Liver (tissue), 9 donors: ENCODE measurements around the gene MYO1B. TPM values are rescaled to one million over a fixed set of nuclear protein-coding genes. Genes with fewer than 3 reads are reported as not detected.

Source experiments
- DNase-seq: peaks from one replicate; pipeline ENCODE4 v3.0.0-alpha.2; 2017; ENCODE audit warnings: low spot score
- H3K27ac ChIP-seq, 2 donors: one replicate each; pipeline ENCODE4 v1.7.0; 2013; ENCODE audit warnings: inconsistent platforms in 2 of 2, low read length in 2 of 2, control low read depth in 1 of 2, low read depth in 1 of 2, mild to moderate bottlenecking in 1 of 2
- H3K27me3 ChIP-seq, 4 donors: one replicate each; pipeline versions ENCODE4 v1.6.1 to v1.7.0; 2013; ENCODE audit warnings: low read length in 3 of 4, inconsistent platforms in 1 of 4, mild to moderate bottlenecking in 1 of 4, moderate library complexity in 1 of 4; ENCODE audit not compliant: control insufficient read depth in 4 of 4, insufficient read depth in 4 of 4
- H3K36me3 ChIP-seq, 4 donors: one replicate each; pipeline versions ENCODE4 v1.6.1 to v1.7.0; 2013; ENCODE audit warnings: low read length in 3 of 4, mild to moderate bottlenecking in 3 of 4, low read depth in 1 of 4, moderate library complexity in 1 of 4; ENCODE audit not compliant: control insufficient read depth in 4 of 4, insufficient read depth in 3 of 4
- H3K4me1 ChIP-seq, 4 donors: one replicate each; pipeline versions ENCODE4 v1.6.1 to v1.7.0; 2013; ENCODE audit warnings: low read length in 3 of 4, mild to moderate bottlenecking in 3 of 4, moderate library complexity in 1 of 4; ENCODE audit not compliant: control insufficient read depth in 4 of 4, insufficient read depth in 4 of 4
- H3K4me3 ChIP-seq, 3 donors: one replicate each; pipeline versions ENCODE4 v1.6.1 to v1.7.0; 2013; ENCODE audit warnings: low read length in 3 of 3, control low read depth in 1 of 3, low read depth in 1 of 3, mild to moderate bottlenecking in 1 of 3
- H3K9ac ChIP-seq, 2 donors: one replicate each; pipeline ENCODE4 v1.7.0; 2013; ENCODE audit warnings: low read length in 2 of 2, mild to moderate bottlenecking in 2 of 2, moderate library complexity in 2 of 2, control low read depth in 1 of 2, low read depth in 1 of 2
- H3K9me3 ChIP-seq, 4 donors: one replicate each; pipeline versions ENCODE4 v1.6.1 to v1.7.0; 2013; ENCODE audit warnings: low read length in 3 of 4; ENCODE audit not compliant: control insufficient read depth in 4 of 4
- EGR1 ChIP-seq, 2 donors: IDR thresholded peaks; 2 replicates each; pipeline ENCODE4 v1.6.1; 2016 to 2018; ENCODE audit warnings: antibody characterized with exemption in 2 of 2, low read depth in 2 of 2
- FOXA1 ChIP-seq: IDR thresholded peaks from 2 replicates; pipeline ENCODE4 v1.6.1; 2016; ENCODE audit warnings: antibody characterized with exemption
- GABPA ChIP-seq, 2 donors: IDR thresholded peaks in 1 of 2; conservative IDR thresholded peaks in 1 of 2; 2 replicates each; pipeline ENCODE4 v1.6.1; 2016; ENCODE audit warnings: antibody characterized with exemption in 2 of 2, mild to moderate bottlenecking in 1 of 2, moderate library complexity in 1 of 2
- HNF4A ChIP-seq, 2 donors: conservative IDR thresholded peaks; 2 replicates each; pipeline ENCODE4 v1.6.1; 2016; ENCODE audit warnings: antibody characterized with exemption in 2 of 2, mild to moderate bottlenecking in 2 of 2
- HNF4G ChIP-seq: IDR thresholded peaks from 2 replicates; pipeline ENCODE4 v1.6.1; 2016; ENCODE audit warnings: antibody characterized with exemption
- JUND ChIP-seq, 2 donors: IDR thresholded peaks; 2 replicates each; pipeline ENCODE4 v1.6.1; 2016; ENCODE audit warnings: antibody characterized with exemption in 2 of 2
- NR2F2 ChIP-seq: IDR thresholded peaks from 2 replicates; pipeline ENCODE4 v1.6.1; 2016; ENCODE audit warnings: antibody characterized with exemption
- RAD21 ChIP-seq, 2 donors: IDR thresholded peaks; 2 replicates each; pipeline ENCODE4 v1.6.1; 2016; ENCODE audit warnings: antibody characterized with exemption in 2 of 2, mild to moderate bottlenecking in 2 of 2
- RXRA ChIP-seq, 2 donors: IDR thresholded peaks; 2 replicates each; pipeline ENCODE4 v1.6.1; 2017 to 2018; ENCODE audit warnings: antibody characterized with exemption in 2 of 2, mild to moderate bottlenecking in 1 of 2
- SP1 ChIP-seq: IDR thresholded peaks from 2 replicates; pipeline ENCODE4 v1.6.1; 2018; ENCODE audit warnings: antibody characterized with exemption, mild to moderate bottlenecking
- TAF1 ChIP-seq: conservative IDR thresholded peaks from 2 replicates; pipeline ENCODE4 v1.6.1; 2016; ENCODE audit warnings: antibody characterized with exemption, mild to moderate bottlenecking
- YY1 ChIP-seq: IDR thresholded peaks from 2 replicates; pipeline ENCODE4 v1.6.1; 2016; ENCODE audit warnings: antibody characterized with exemption, mild to moderate bottlenecking
- WGBS: extraction: QIAGEN DNeasy Blood & Tissue Kit; methylation state at CpG from one replicate; pipeline ENCODE4 v1.1.7; 2013; 5-methylcytosine and 5-hydroxymethylcytosine counted together
- polyA plus RNA-seq, 2 donors: library from polyadenylated mRNA; stranded (reverse) in 1 of 2; unstranded in 1 of 2; fragments of 200-250 nt in 1 of 2; fragments of >200 nt in 1 of 2; fragmentation: Nextera tagmentation in 1 of 2; extraction: Ambion mirVana in 1 of 2; gene quantifications; one replicate each; pipeline versions ENCODE4 v1.2.1 to v1.2.3, GENCODE V29; 2013 to 2015
- total RNA-seq, 2 donors: library from RNA; depleted of rRNA; stranded (reverse); fragments of >200 nt; gene quantifications; one replicate each; pipeline ENCODE4 v1.2.3, GENCODE V29; 2014
- TF ChIP-seq, protein P1 (sequence below): IDR thresholded peaks from 2 replicates; pipeline ENCODE4 v1.6.1; 2016; ENCODE audit warnings: antibody characterized with exemption
- TF ChIP-seq, protein P2 (sequence below): fragments of 150-350 bp; IDR thresholded peaks from 2 replicates; pipeline ENCODE4 v1.5.1; 2017; ENCODE audit warnings: improper control_type of control experiment, low read depth, low read length; ENCODE audit not compliant: missing input control
- TF ChIP-seq, protein P3 (sequence below): IDR thresholded peaks from 2 replicates; pipeline ENCODE4 v1.6.1; 2016; ENCODE audit warnings: antibody characterized with exemption
- TF ChIP-seq, protein P4 (sequence below): IDR thresholded peaks from 2 replicates; pipeline ENCODE4 v1.6.1; 2016; ENCODE audit warnings: antibody characterized with exemption, mild to moderate bottlenecking
- donor health status: healthy.
- donor health status: healthy.
- donor health status: healthy.
- donor health status: healthy.
- donor health status: healthy.

The MYO1B gene
- total and polyA plus RNA-seq, 4 donors, result 66.5 to 434 (median 117) TPM

DNA sequence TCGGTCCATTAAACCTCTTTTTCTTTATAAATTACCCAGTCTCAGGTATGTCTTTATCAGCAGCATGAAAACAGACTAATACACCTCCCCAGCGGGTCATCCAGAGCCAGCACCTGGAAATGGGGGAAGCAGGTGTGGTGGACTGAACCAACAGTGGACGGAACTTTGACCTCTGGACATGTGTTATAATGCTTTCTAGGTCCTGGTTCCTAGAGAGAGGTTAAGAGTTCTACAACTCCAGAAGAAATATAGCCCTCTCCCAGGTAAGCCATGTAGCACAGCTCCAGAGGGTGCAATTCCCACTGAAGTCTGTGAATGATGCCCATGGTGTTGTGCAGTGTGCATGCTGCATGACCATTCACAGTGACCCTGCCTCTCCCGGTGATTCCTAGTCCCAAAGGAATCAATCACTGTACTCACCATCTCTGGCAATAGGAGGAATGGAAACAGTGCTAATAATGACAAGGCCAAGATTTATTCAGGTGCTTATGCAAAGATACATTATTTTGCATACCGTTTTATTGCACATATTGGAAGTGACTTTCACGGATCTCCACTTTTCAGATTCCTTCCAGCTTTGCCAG is 45.2 kb upstream of the MYO1B start:
- no peak overlapping the region for H3K9ac ChIP-seq
- no peaks in the 10 kb centered on the region for H3K27me3 ChIP-seq
- H3K36me3 ChIP-seq, result no peaks in the 10 kb centered on the region
- H3K9me3 ChIP-seq, result no peaks in the 10 kb centered on the region
- 90% methylated on average over 6 of the region's 6 CpGs for WGBS
- H3K4me3 ChIP-seq, result no peak overlapping the region
- peaks cover 0 to 2% (median 0%) of the 10 kb centered on the region in 4 donors for H3K4me1 ChIP-seq
- TF ChIP-seq, protein P1, sequence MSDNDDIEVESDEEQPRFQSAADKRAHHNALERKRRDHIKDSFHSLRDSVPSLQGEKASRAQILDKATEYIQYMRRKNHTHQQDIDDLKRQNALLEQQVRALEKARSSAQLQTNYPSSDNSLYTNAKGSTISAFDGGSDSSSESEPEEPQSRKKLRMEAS, result no peak
- TF ChIP-seq, protein P2, sequence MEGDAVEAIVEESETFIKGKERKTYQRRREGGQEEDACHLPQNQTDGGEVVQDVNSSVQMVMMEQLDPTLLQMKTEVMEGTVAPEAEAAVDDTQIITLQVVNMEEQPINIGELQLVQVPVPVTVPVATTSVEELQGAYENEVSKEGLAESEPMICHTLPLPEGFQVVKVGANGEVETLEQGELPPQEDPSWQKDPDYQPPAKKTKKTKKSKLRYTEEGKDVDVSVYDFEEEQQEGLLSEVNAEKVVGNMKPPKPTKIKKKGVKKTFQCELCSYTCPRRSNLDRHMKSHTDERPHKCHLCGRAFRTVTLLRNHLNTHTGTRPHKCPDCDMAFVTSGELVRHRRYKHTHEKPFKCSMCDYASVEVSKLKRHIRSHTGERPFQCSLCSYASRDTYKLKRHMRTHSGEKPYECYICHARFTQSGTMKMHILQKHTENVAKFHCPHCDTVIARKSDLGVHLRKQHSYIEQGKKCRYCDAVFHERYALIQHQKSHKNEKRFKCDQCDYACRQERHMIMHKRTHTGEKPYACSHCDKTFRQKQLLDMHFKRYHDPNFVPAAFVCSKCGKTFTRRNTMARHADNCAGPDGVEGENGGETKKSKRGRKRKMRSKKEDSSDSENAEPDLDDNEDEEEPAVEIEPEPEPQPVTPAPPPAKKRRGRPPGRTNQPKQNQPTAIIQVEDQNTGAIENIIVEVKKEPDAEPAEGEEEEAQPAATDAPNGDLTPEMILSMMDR, result no peak
- TF ChIP-seq, protein P3, sequence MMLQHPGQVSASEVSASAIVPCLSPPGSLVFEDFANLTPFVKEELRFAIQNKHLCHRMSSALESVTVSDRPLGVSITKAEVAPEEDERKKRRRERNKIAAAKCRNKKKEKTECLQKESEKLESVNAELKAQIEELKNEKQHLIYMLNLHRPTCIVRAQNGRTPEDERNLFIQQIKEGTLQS, result no peak
- TF ChIP-seq RXRA (IDR thresholded peaks at IDR 0.05) (no peak), JUND (IDR thresholded peaks at IDR 0.05) (no peak), FOXA1 (no peak), HNF4A (conservative IDR thresholded peaks at IDR 0.05) (no peak), YY1 (no peak), GABPA (IDR thresholded peaks at IDR 0.05 in 1 of 2, conservative IDR thresholded peaks at IDR 0.05 in 1 of 2) (no peak), TAF1 (no peak), EGR1 (IDR thresholded peaks at IDR 0.05; ENCODE audit: low read depth in 2 of 2) (no peak), SP1 (no peak), HNF4G (no peak), NR2F2 (no peak)
- TF ChIP-seq, protein P4, sequence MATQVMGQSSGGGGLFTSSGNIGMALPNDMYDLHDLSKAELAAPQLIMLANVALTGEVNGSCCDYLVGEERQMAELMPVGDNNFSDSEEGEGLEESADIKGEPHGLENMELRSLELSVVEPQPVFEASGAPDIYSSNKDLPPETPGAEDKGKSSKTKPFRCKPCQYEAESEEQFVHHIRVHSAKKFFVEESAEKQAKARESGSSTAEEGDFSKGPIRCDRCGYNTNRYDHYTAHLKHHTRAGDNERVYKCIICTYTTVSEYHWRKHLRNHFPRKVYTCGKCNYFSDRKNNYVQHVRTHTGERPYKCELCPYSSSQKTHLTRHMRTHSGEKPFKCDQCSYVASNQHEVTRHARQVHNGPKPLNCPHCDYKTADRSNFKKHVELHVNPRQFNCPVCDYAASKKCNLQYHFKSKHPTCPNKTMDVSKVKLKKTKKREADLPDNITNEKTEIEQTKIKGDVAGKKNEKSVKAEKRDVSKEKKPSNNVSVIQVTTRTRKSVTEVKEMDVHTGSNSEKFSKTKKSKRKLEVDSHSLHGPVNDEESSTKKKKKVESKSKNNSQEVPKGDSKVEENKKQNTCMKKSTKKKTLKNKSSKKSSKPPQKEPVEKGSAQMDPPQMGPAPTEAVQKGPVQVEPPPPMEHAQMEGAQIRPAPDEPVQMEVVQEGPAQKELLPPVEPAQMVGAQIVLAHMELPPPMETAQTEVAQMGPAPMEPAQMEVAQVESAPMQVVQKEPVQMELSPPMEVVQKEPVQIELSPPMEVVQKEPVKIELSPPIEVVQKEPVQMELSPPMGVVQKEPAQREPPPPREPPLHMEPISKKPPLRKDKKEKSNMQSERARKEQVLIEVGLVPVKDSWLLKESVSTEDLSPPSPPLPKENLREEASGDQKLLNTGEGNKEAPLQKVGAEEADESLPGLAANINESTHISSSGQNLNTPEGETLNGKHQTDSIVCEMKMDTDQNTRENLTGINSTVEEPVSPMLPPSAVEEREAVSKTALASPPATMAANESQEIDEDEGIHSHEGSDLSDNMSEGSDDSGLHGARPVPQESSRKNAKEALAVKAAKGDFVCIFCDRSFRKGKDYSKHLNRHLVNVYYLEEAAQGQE, result no peak
- no peak overlapping the region for H3K27ac ChIP-seq
- no peak for DNase-seq

DNA sequence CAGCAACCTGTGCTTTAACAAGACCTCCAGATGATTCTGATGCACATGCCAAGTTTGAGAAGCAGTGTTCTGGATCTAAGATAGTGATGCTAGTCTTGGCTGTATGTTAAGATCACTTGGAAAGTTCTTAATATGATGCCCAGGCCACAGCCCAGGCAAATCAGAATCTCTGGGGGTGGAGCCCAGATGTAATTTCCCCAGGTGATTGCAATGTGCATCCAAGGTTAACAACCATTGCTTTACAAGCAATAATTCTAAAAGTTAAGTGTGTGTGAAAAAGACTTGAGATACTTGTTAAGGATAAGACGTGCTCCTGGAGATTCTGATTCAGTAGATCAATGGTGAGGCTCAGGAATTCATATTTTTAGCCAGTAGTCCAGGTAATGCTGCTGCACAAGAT is 44.3 kb upstream of the MYO1B start:
- H3K27me3 ChIP-seq, result no peaks in the 10 kb centered on the region
- no peak overlapping the region for H3K4me3 ChIP-seq
- peaks cover 0 to 2% (median 0%) of the 10 kb centered on the region in 4 donors for H3K4me1 ChIP-seq
- no peak overlapping the region for H3K9ac ChIP-seq
- DNase-seq, result no peak
- WGBS, result 91% methylated on average over 1 of the region's 1 CpG
- H3K27ac ChIP-seq, result no peak overlapping the region
- no peaks in the 10 kb centered on the region for H3K9me3 ChIP-seq
- no peaks in the 10 kb centered on the region for H3K36me3 ChIP-seq
- TF ChIP-seq, protein P1, result no peak
- TF ChIP-seq, protein P3, result no peak
- TF ChIP-seq, protein P2, result no peak
- TF ChIP-seq NR2F2 (no peak), RAD21 (IDR thresholded peaks at IDR 0.05) (no peak), HNF4G (no peak), EGR1 (IDR thresholded peaks at IDR 0.05; ENCODE audit: low read depth in 2 of 2) (no peak)
- TF ChIP-seq, protein P4, result no peak
